Right lobe of liver (tissue), 6 donors: ENCODE measurements around the gene MMP11. TPM values are rescaled to one million over a fixed set of nuclear protein-coding genes. Genes with fewer than 3 reads are reported as not detected.

ENCODE experiments used
- ATAC-seq, 4 donors: fragments of 200-7000 bp; cut with Tn5 transposase; one replicate each; pipeline ENCODE4 v1.9.1; 2020; ENCODE audit warnings: mild to moderate bottlenecking in 4 of 4, moderate library complexity in 4 of 4
- DNase-seq, 3 donors: peaks; one replicate each; pipeline ENCODE4 v3.0.0-alpha.2; 2020
- H3K27ac ChIP-seq, 3 donors: fragments of 200-600 bp; one replicate each; pipeline ENCODE4 v1.8.0; 2022
- H3K27me3 ChIP-seq, 2 donors: fragments of 200-600 bp; one replicate each; pipeline ENCODE4 v1.8.0; 2022
- H3K36me3 ChIP-seq, 4 donors: fragments of 200-600 bp; sonication (generic) in 1 of 4; one replicate each; pipeline versions ENCODE4 v1.5.1 to v1.8.0; 2017 to 2022; ENCODE audit warnings: control low read depth in 1 of 4
- H3K4me1 ChIP-seq, 4 donors: fragments of 200-600 bp; sonication (generic) in 1 of 4; one replicate each; pipeline versions ENCODE4 v1.5.1 to v1.8.0; 2017 to 2022; ENCODE audit warnings: control low read depth in 1 of 4
- H3K4me3 ChIP-seq, 3 donors: fragments of 200-600 bp; one replicate each; pipeline ENCODE4 v1.8.0; 2022
- H3K9me3 ChIP-seq, 4 donors: fragments of 200-600 bp; sonication (generic) in 1 of 4; one replicate each; pipeline versions ENCODE4 v1.5.1 to v1.8.0; 2017 to 2022; ENCODE audit warnings: control low read depth in 1 of 4
- CTCF ChIP-seq, 4 donors: fragments of 200-600 bp in 3 of 4; fragments of 450-650 bp in 1 of 4; IDR thresholded peaks; one replicate each; pipeline versions ENCODE4 v1.5.1 to v1.8.0; 2016 to 2022; ENCODE audit warnings: antibody characterized with exemption in 4 of 4, mild to moderate bottlenecking in 2 of 4
- POLR2A ChIP-seq: fragments of 450-650 bp; IDR thresholded peaks from one replicate; pipeline ENCODE4 v1.6.1; 2017; ENCODE audit warnings: antibody characterized with exemption, mild to moderate bottlenecking
- WGBS: methylation state at CpG from one replicate; pipeline ENCODE4 v1.1.6; 2018; ENCODE audit warnings: low coverage, low lambda C conversion rate; ENCODE audit not compliant: insufficient coverage; ENCODE audit errors: missing lambda C conversion rate; 5-methylcytosine and 5-hydroxymethylcytosine counted together
- intact Hi-C, 2 donors: fragments of 100-400 bp; cut with DNase I; formaldehyde crosslinking; loops; one replicate each; pipeline versions ENCODE4 v1.11.2 to v1.14.1; 2022
- total RNA-seq, 6 experiments: library from RNA; depleted of rRNA in 2 of 6; stranded (reverse); fragments of >200 nt in 2 of 6; fragmentation: NEBNext Ultra II Directional in 3 of 6; extraction: Animal tissue kit (Norgen Biotek cat#: 25700) in 3 of 6; gene quantifications; one replicate each; pipeline versions ENCODE4 v1.1.0 to v1.2.4, GENCODE V29; 2016 to 2023
- donor health status: DM: no; HTN: yes; CAD: no.
- donor health status: DM: no; HTN: no; CAD: no.
- donor health status: DM: no; HTN: no; CAD: no.
- donor health status: DM: no; HTN: yes; CAD: no.
- donor health status: DM: no; HTN: yes; CAD: no.

Gene MMP11
- total RNA-seq, 6 experiments from 2014 or later: 0.59 to 1.3 (median 0.90) TPM

- H3K36me3 ChIP-seq: no peaks in the 10 kb centered on the region
- no peak overlapping the region for H3K27ac ChIP-seq
- ATAC-seq: no peak
- no peaks in the 10 kb centered on the region for H3K9me3 ChIP-seq
- H3K4me1 ChIP-seq: no peaks in the 10 kb centered on the region
- intact Hi-C loops: no loop called here
- TF ChIP-seq POLR2A (no peak), CTCF (IDR thresholded peaks at IDR 0.05) (no peak)
- no peaks in the 10 kb centered on the region for H3K27me3 ChIP-seq
- DNase-seq: no peak
- H3K4me3 ChIP-seq: no peak overlapping the region
- 87% methylated on average over 3 of the region's 16 CpGs for WGBS
These were observed 19.9 kb upstream of the MMP11 start for GRCh38 chr22:23752750-23753149.

GRCh38 chr22:23753385-23753784 is 19.3 kb upstream of the MMP11 start:
- ATAC-seq: no peak
- H3K27ac ChIP-seq: no peak overlapping the region
- DNase-seq: no peak
- intact Hi-C loops: no loop called here
- 75% methylated on average over 2 of the region's 2 CpGs for WGBS
- no peaks in the 10 kb centered on the region for H3K27me3 ChIP-seq
- no peaks in the 10 kb centered on the region for H3K9me3 ChIP-seq
- H3K4me3 ChIP-seq: no peak overlapping the region
- H3K4me1 ChIP-seq: no peaks in the 10 kb centered on the region
- H3K36me3 ChIP-seq: no peaks in the 10 kb centered on the region
- TF ChIP-seq POLR2A: no peak
- no peak for TF ChIP-seq CTCF (IDR thresholded peaks at IDR 0.05)

- intact Hi-C loops: no loop called here
- Histone ChIP-seq H3K27ac (no peak within 1 kb of the TSS), H3K27me3 (no peaks in the 10 kb centered on the region), H3K36me3 (no peaks in the 10 kb centered on the region), H3K4me1 (no peaks in the 10 kb centered on the region), H3K9me3 (no peaks in the 10 kb centered on the region), H3K4me3 (no peak within 1 kb of the TSS)
- TF ChIP-seq CTCF (IDR thresholded peaks at IDR 0.05): no peak
- ATAC-seq: no peak
- WGBS: 78% methylated on average over 7 of the region's 14 CpGs
- DNase-seq: no peak
These were observed 18.3 kb upstream of the MMP11 start, which contains the start of gene VPREB3 for GRCh38 chr22:23754220-23754919. Gene VPREB3, minus strand, starts transcription at chr22:23754425. Its CDS starts 62 bp downstream, at chr22:23754363.

- ATAC-seq (no peak), DNase-seq (no peak)
- Histone ChIP-seq H3K36me3 (no peaks in the 10 kb centered on the region), H3K4me3 (no peak overlapping the region), H3K4me1 (no peaks in the 10 kb centered on the region), H3K27me3 (no peaks in the 10 kb centered on the region), H3K27ac (no peak overlapping the region), H3K9me3 (no peaks in the 10 kb centered on the region)
- TF ChIP-seq CTCF (IDR thresholded peaks at IDR 0.05) (no peak), POLR2A (no peak)
- intact Hi-C loops: no loop called here
- WGBS: 74% methylated on average over 6 of the region's 6 CpGs
These were observed 17.5 kb upstream of the MMP11 start for GRCh38 chr22:23754980-23755636.
